ENCODE results near the gene POPDC2. TPM values are rescaled to one million over a fixed set of nuclear protein-coding genes. Genes with fewer than 3 reads are reported as not detected.

The POPDC2 gene
- total and polyA plus RNA-seq, 2 of the 4 experiments (the other 2 are of a cell fraction): under 0.01 to 0.29 TPM

DNA sequence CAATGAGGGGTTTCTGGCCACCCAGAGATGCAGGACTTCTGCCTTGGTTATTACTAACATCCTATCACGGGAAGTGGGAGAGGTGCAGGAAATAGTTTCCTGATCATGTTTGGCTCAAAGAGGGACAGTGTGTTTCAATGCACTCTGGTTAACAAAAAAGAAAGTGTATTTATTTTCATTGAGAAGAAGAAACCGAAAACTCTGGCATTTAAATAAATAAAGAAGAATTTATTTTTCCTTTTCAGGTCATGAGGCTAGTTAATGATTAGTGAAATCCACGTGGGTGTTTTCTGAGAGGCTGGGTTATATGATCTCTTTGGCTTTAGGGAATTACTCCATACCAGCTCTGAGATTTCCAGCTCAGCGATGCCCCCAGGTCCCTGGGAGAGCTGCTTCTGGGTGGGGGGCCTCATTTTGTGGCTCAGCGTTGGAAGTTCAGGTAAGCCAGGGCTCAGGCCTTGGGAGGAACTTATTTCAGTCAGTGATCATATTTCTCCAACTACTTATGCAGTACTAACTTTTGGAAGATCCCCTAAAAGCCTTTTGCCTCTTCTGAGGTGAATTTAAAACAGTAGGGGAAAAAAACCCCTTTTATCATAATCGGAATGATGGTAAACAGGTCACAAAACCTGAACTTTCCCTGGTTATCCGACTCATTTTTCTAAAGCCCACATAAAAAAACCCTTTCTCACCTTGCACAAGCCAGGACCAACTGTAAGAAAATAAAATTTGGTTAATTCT, 62.7 kb downstream of the POPDC2 start, which contains the start of gene PLA1A:
Gene PLA1A, plus strand, starts transcription at position 338 of the 741 bp plus-strand sequence. Its CDS starts 29 bp downstream, at position 367.
- H3K9ac ChIP-seq (ENCODE audit: low read depth, low read length): no peak within 1 kb of the TSS
- in situ Hi-C loops (cut with MboI; ENCODE audit: low sequenced_read_pairs): loop anchor here (25.0 kb wide), 1 partner anchor 710 kb away; no protein-coding TSS in a partner anchor
- ChIA-PET CTCF (no interaction called here), POLR2A (ENCODE audit: unreplicated experiment) (no interaction called here)
- no peak within 1 kb of the TSS for H2BK120ac ChIP-seq (ENCODE audit: low read depth, low read length)
- intact Hi-C loops (cut with micrococcal nuclease): no loop called here
- no peak within 1 kb of the TSS for H2BK5ac ChIP-seq (ENCODE audit: low read depth, low read length, poor library complexity, severe bottlenecking)
- no peak within 1 kb of the TSS for H4K91ac ChIP-seq (ENCODE audit: insufficient read depth, low read depth, low read length)
- no peaks in the 10 kb centered on the region for H3K4me1 ChIP-seq (ENCODE audit: control insufficient read depth, insufficient read depth, low read length)
- no peak within 1 kb of the TSS for H3K27ac ChIP-seq (ENCODE audit: insufficient read depth, low read length)
- no peak within 1 kb of the TSS for H2AK9ac ChIP-seq (replicated peaks; ENCODE audit: low read depth, low read length, poor library complexity)
- no peak within 1 kb of the TSS for H4K8ac ChIP-seq (ENCODE audit: low read depth in 2 of 2, low read length in 2 of 2)
- dilution Hi-C loops (cut with HindIII; ENCODE audit: low sequenced_read_pairs, unreplicated experiment): no loop called here
- peaks cover 20% of the 10 kb centered on the region for H3K27me3 ChIP-seq (ENCODE audit: control insufficient read depth, insufficient read depth, low read length)
- no peak within 1 kb of the TSS for H4K5ac ChIP-seq (ENCODE audit: low read depth, low read length)
- H2AK5ac ChIP-seq (ENCODE audit: low read depth, low read length): no peak within 1 kb of the TSS
- H3K9me3 ChIP-seq (ENCODE audit: control insufficient read depth, insufficient read depth, low read length): no peaks in the 10 kb centered on the region
- H2BK15ac ChIP-seq (ENCODE audit: low read depth, low read length): no peak within 1 kb of the TSS
- no peaks in the 10 kb centered on the region for H3K79me1 ChIP-seq (ENCODE audit: low read depth in 1 of 2, low read length in 2 of 2)
- TF ChIP-seq FOS (IDR thresholded peaks at IDR 0.05; ENCODE audit: low read depth, low read length): no peak
- no peak for TF ChIP-seq SMC3 (IDR thresholded peaks at IDR 0.05; ENCODE audit: low read depth, low read length)
- no peak for TF ChIP-seq RFX5 (IDR thresholded peaks at IDR 0.05; ENCODE audit: low read depth, low read length)
- TF ChIP-seq POLR2A (IDR thresholded peaks at IDR 0.05; ENCODE audit: low read depth, low read length): no peak
- TF ChIP-seq MAZ (IDR thresholded peaks at IDR 0.05; ENCODE audit: borderline replicate concordance, low read depth, low read length): no peak
- no peak for TF ChIP-seq RCOR1 (IDR thresholded peaks at IDR 0.05; ENCODE audit: insufficient replicate concordance, low read length)
- TF ChIP-seq, protein P1, sequence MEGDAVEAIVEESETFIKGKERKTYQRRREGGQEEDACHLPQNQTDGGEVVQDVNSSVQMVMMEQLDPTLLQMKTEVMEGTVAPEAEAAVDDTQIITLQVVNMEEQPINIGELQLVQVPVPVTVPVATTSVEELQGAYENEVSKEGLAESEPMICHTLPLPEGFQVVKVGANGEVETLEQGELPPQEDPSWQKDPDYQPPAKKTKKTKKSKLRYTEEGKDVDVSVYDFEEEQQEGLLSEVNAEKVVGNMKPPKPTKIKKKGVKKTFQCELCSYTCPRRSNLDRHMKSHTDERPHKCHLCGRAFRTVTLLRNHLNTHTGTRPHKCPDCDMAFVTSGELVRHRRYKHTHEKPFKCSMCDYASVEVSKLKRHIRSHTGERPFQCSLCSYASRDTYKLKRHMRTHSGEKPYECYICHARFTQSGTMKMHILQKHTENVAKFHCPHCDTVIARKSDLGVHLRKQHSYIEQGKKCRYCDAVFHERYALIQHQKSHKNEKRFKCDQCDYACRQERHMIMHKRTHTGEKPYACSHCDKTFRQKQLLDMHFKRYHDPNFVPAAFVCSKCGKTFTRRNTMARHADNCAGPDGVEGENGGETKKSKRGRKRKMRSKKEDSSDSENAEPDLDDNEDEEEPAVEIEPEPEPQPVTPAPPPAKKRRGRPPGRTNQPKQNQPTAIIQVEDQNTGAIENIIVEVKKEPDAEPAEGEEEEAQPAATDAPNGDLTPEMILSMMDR (conservative IDR thresholded peaks at IDR 0.05; ENCODE audit: low read depth, low read length): no peak
- TF ChIP-seq CHD1 (IDR thresholded peaks at IDR 0.05; ENCODE audit: low read depth, low read length): no peak
- TF ChIP-seq MAFK (IDR thresholded peaks at IDR 0.05; ENCODE audit: low read depth, low read length): no peak
- no peak for TF ChIP-seq RAD21 (IDR thresholded peaks at IDR 0.05; ENCODE audit: low read length)
- TF ChIP-seq MXI1 (IDR thresholded peaks at IDR 0.05; ENCODE audit: borderline replicate concordance, low read depth, low read length): no peak
- TF ChIP-seq CEBPB (IDR thresholded peaks at IDR 0.05; ENCODE audit: low read depth, low read length): no peak
- TF ChIP-seq, protein P2, sequence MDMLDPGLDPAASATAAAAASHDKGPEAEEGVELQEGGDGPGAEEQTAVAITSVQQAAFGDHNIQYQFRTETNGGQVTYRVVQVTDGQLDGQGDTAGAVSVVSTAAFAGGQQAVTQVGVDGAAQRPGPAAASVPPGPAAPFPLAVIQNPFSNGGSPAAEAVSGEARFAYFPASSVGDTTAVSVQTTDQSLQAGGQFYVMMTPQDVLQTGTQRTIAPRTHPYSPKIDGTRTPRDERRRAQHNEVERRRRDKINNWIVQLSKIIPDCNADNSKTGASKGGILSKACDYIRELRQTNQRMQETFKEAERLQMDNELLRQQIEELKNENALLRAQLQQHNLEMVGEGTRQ (IDR thresholded peaks at IDR 0.05; ENCODE audit: low read depth, low read length): no peak
- TF ChIP-seq NFE2L2 (IDR thresholded peaks at IDR 0.05; ENCODE audit: low read depth, low read length): no peak
- no peak for TF ChIP-seq BHLHE40 (IDR thresholded peaks at IDR 0.05; ENCODE audit: low read depth, low read length)
- TF ChIP-seq, protein P3, sequence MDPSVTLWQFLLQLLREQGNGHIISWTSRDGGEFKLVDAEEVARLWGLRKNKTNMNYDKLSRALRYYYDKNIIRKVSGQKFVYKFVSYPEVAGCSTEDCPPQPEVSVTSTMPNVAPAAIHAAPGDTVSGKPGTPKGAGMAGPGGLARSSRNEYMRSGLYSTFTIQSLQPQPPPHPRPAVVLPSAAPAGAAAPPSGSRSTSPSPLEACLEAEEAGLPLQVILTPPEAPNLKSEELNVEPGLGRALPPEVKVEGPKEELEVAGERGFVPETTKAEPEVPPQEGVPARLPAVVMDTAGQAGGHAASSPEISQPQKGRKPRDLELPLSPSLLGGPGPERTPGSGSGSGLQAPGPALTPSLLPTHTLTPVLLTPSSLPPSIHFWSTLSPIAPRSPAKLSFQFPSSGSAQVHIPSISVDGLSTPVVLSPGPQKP (IDR thresholded peaks at IDR 0.05; ENCODE audit: borderline replicate concordance, low read depth, low read length): no peak
- no peak for DNase-seq
- no peak within 1 kb of the TSS for H2AFZ ChIP-seq (replicated peaks; ENCODE audit: low read length, poor library complexity)
- no peaks in the 10 kb centered on the region for H3K36me3 ChIP-seq (ENCODE audit: control insufficient read depth, insufficient read depth, low read length)
- no peak within 1 kb of the TSS for H2BK20ac ChIP-seq (ENCODE audit: low read depth, low read length)
- H3K56ac ChIP-seq (ENCODE audit: extremely low read depth, insufficient read depth, low read length): no peak within 1 kb of the TSS
- no peaks in the 10 kb centered on the region for H4K20me1 ChIP-seq (ENCODE audit: insufficient read depth, low read length)
- no peak within 1 kb of the TSS for H3K4ac ChIP-seq (ENCODE audit: low read depth, low read length)
- WGBS, 2 experiments (ENCODE audit: extremely low coverage in 2 of 2, insufficient read length in 1 of 2): no CpG with 5 or more reads among the region's 7 CpGs
- no peak for ATAC-seq (ENCODE audit: low read depth)
- H3K4me3 ChIP-seq (ENCODE audit: insufficient read depth, low read depth, low read length): no peak within 1 kb of the TSS
- no peak within 1 kb of the TSS for H3K18ac ChIP-seq (ENCODE audit: low read depth, low read length)
- no peaks in the 10 kb centered on the region for H3K9me1 ChIP-seq (ENCODE audit: insufficient read depth, low read length)
- no peak within 1 kb of the TSS for H3K4me2 ChIP-seq (ENCODE audit: low read depth, low read length)
- no peak within 1 kb of the TSS for H3K23ac ChIP-seq (ENCODE audit: low read depth, low read length)
- BruUV-seq (replicated peaks): no TSS peak
- H3K14ac ChIP-seq (replicated peaks; ENCODE audit: low read depth, low read length): no peak within 1 kb of the TSS
